Measurements from ENCODE around the gene TOLLIP.

The TOLLIP gene

GRCh38 chr11:1305501-1306056 is 3.9 kb downstream of the TOLLIP start:
- DNase-seq (ENCODE audit: low read depth in 2 of 2), result no peak
- H3K4me3 ChIP-seq (replicated peaks in 1 of 2; ENCODE audit: low read depth in 2 of 2, low read length in 2 of 2), result no peak overlapping the region
- no peak for TF ChIP-seq CTCF (IDR thresholded peaks at IDR 0.05; ENCODE audit: low read depth, low read length)

GRCh38 chr11:1305063-1305495 is 4.4 kb downstream of the TOLLIP start:
- DNase-seq (ENCODE audit: low read depth in 2 of 2), result no peak

GRCh38 chr11:1304380-1304779 is 5.1 kb downstream of the TOLLIP start:
- DNase-seq (ENCODE audit: low read depth in 2 of 2), result no peak
- no peak overlapping the region for H3K4me3 ChIP-seq (replicated peaks in 1 of 2; ENCODE audit: low read depth in 2 of 2, low read length in 2 of 2)
- TF ChIP-seq CTCF (IDR thresholded peaks at IDR 0.05; ENCODE audit: low read depth, low read length), result no peak

More at GRCh38 chr11:1305063-1305495, 4.4 kb downstream of the TOLLIP start:
- H3K4me3 ChIP-seq (replicated peaks in 1 of 2; ENCODE audit: low read depth in 2 of 2, low read length in 2 of 2), result no peak overlapping the region
- TF ChIP-seq CTCF (IDR thresholded peaks at IDR 0.05; ENCODE audit: low read depth, low read length), result no peak

- TF ChIP-seq CTCF (IDR thresholded peaks at IDR 0.05; ENCODE audit: low read depth, low read length), result no peak
- peak in 1 of 2 donors; percentile 28 for DNase-seq (ENCODE audit: low read depth in 2 of 2)
- no peak overlapping the region for H3K4me3 ChIP-seq (replicated peaks in 1 of 2; ENCODE audit: low read depth in 2 of 2, low read length in 2 of 2)
These were observed 5.5 kb downstream of the TOLLIP start for GRCh38 chr11:1303973-1304372.

- H3K4me3 ChIP-seq (replicated peaks in 1 of 2; ENCODE audit: low read depth in 2 of 2, low read length in 2 of 2), result no peak overlapping the region
- peak in 1 of 2 donors; percentile 10 for DNase-seq (ENCODE audit: low read depth in 2 of 2)
- TF ChIP-seq CTCF (IDR thresholded peaks at IDR 0.05; ENCODE audit: low read depth, low read length), result no peak
These were observed 6.2 kb downstream of the TOLLIP start for GRCh38 chr11:1303126-1303821.

- no peak overlapping the region for H3K4me3 ChIP-seq (replicated peaks in 1 of 2; ENCODE audit: low read depth in 2 of 2, low read length in 2 of 2)
- DNase-seq (ENCODE audit: low read depth in 2 of 2), result no peak
- no peak for TF ChIP-seq CTCF (IDR thresholded peaks at IDR 0.05; ENCODE audit: low read depth, low read length)
These were observed 6.8 kb downstream of the TOLLIP start for GRCh38 chr11:1302461-1303125.

Measured in cardiac fibroblast (primary cell).